NCI-H1417 treated with DMSO at 0.1 percent for 48 hours (cell line): ENCODE results near the gene PKNOX2.

Source experiments
- DNase-seq: peaks from one replicate; lab custom pipeline; 2025; lab: John Stamatoyannopoulos, UW

The PKNOX2 gene

GRCh38 chr11:125338886-125339811, 174.6 kb downstream of the PKNOX2 start:
- DNase-seq = no peak

GRCh38 chr11:125341676-125342075, 177.1 kb downstream of the PKNOX2 start:
- DNase-seq = no peak

GRCh38 chr11:125342281-125342930, 177.9 kb downstream of the PKNOX2 start:
- DNase-seq = no peak

GRCh38 chr11:125343086-125343717, 178.7 kb downstream of the PKNOX2 start:
- no peak for DNase-seq

- no peak for DNase-seq
Observed at GRCh38 chr11:125343718-125344131, 179.2 kb downstream of the PKNOX2 start.

GRCh38 chr11:125344846-125345420, 180.4 kb downstream of the PKNOX2 start:
- DNase-seq = no peak

- peak; percentile 12 for DNase-seq
Observed at GRCh38 chr11:125345421-125346178, 181.0 kb downstream of the PKNOX2 start.

GRCh38 chr11:125346179-125346530, 181.6 kb downstream of the PKNOX2 start:
- DNase-seq = no peak

- DNase-seq = no peak
Observed at GRCh38 chr11:125346565-125347260, 182.2 kb downstream of the PKNOX2 start.

GRCh38 chr11:125347261-125347585, 182.7 kb downstream of the PKNOX2 start:
- DNase-seq = no peak

- DNase-seq = no peak
Observed at GRCh38 chr11:125348141-125348651, 183.6 kb downstream of the PKNOX2 start.

- peak; percentile 17 for DNase-seq
Observed at GRCh38 chr11:125348674-125349309, 184.2 kb downstream of the PKNOX2 start.

GRCh38 chr11:125350206-125351032, 185.9 kb downstream of the PKNOX2 start:
- no peak for DNase-seq

GRCh38 chr11:125351033-125351867, 186.7 kb downstream of the PKNOX2 start:
- no peak for DNase-seq

- DNase-seq = no peak
Observed at GRCh38 chr11:125351868-125352250, 187.3 kb downstream of the PKNOX2 start.

GRCh38 chr11:125356797-125357196, 192.2 kb downstream of the PKNOX2 start:
- no peak for DNase-seq

GRCh38 chr11:125357551-125357950, 193.0 kb downstream of the PKNOX2 start:
- no peak for DNase-seq

GRCh38 chr11:125358254-125358840, 193.8 kb downstream of the PKNOX2 start:
- DNase-seq = no peak
